A549 (cell line): ENCODE measurements around the gene FBXO47.

Experiments
- CTCF ChIP-seq: fragments of >200 bp; sonication (Bioruptor Twin); formaldehyde crosslinking; IDR thresholded peaks from 3 replicates; pipeline ENCODE4 v1.5.1; 2016
- JUNB ChIP-seq: fragments of >200 bp; sonication (Bioruptor Twin); formaldehyde crosslinking; IDR thresholded peaks from 2 replicates; pipeline ENCODE4 v1.6.1; 2016
- MAZ ChIP-seq: fragments of 150-350 bp; IDR thresholded peaks from 2 replicates; pipeline ENCODE4 v1.6.1; 2014; ENCODE audit warnings: antibody characterized with exemption, low read depth, low read length, borderline replicate concordance
- NPAS2 ChIP-seq: fragments of 250-450 bp; sonication (Bioruptor Pico); IDR thresholded peaks from 2 replicates; pipeline ENCODE4 v1.8.0; 2022; ENCODE audit warnings: mild to moderate bottlenecking, moderate library complexity, borderline replicate concordance
- RAD21 ChIP-seq, 2 experiments: fragments of >200 bp in 1 of 2; sonication (Bioruptor Twin) in 1 of 2; formaldehyde crosslinking in 1 of 2; IDR thresholded peaks in 1 of 2; conservative IDR thresholded peaks in 1 of 2; 2 replicates in 1 of 2; 3 replicates in 1 of 2; pipeline ENCODE4 v1.6.1; 2012 to 2018; ENCODE audit warnings: inconsistent platforms in 1 of 2
- RFX5 ChIP-seq: fragments of 450-650 bp; IDR thresholded peaks from 2 replicates; pipeline ENCODE4 v1.7.1; 2014; ENCODE audit warnings: antibody characterized with exemption, mild to moderate bottlenecking, moderate library complexity
- SMC3 ChIP-seq: fragments of >200 bp; sonication (Bioruptor Twin); formaldehyde crosslinking; IDR thresholded peaks from 3 replicates; pipeline ENCODE4 v1.6.1; 2018; ENCODE audit warnings: inconsistent platforms
- TF ChIP-seq, protein P1 (sequence below): fragments of 450-650 bp; IDR thresholded peaks from 2 replicates; pipeline ENCODE4 v1.6.1; 2014; ENCODE audit warnings: antibody characterized with exemption

DNA sequence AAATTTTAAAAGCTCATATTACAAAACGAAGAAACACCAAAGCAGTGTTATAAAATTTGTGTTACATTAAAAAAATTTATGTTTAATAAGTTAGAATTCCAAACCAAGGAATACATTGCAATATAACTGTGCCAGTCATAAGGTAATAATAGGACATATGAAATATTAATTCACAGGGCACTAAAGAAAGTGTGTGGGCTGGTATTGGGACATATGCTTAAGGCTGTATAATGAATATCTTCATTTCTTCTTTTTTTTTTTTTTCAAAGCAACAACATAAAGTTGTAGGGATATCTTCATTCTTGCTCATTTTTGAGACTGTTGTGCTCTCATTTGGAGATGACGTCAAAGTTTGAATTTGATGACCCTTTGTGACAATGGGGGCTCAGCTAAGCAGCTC is 17.5 kb upstream of the FBXO47 start:
- no peak for TF ChIP-seq JUNB
- TF ChIP-seq RFX5: no peak
- TF ChIP-seq RAD21 (conservative IDR thresholded peaks at IDR 0.05 in 1 of 2, IDR thresholded peaks at IDR 0.05 in 1 of 2): no peak
- TF ChIP-seq SMC3: no peak
- TF ChIP-seq NPAS2 (CRISPR knock-in tag): no peak
- TF ChIP-seq MAZ: no peak
- no peak for TF ChIP-seq CTCF
- TF ChIP-seq, protein P1, sequence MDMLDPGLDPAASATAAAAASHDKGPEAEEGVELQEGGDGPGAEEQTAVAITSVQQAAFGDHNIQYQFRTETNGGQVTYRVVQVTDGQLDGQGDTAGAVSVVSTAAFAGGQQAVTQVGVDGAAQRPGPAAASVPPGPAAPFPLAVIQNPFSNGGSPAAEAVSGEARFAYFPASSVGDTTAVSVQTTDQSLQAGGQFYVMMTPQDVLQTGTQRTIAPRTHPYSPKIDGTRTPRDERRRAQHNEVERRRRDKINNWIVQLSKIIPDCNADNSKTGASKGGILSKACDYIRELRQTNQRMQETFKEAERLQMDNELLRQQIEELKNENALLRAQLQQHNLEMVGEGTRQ: no peak
